Activated naive CD8-positive, alpha-beta T cell treated with anti-CD3 and anti-CD28 coated beads, Interleukin-2, amount 50 U/mL, for 24 hours (primary cell): ENCODE measurements around the gene AGPAT4.

ENCODE experiments used
- ATAC-seq: fragments of 150-1000 bp; cut with Tn5 transposase; one replicate; pipeline ENCODE4 v1.10.0; 2021
- DNase-seq: peaks from one replicate; pipeline ENCODE4 v3.0.0; 2021
- H3K27ac Mint-ChIP-seq: one replicate; pipeline ENCODE4 v1.8.0; 2021; ENCODE audit warnings: mild to moderate bottlenecking, mixed read lengths
- H3K27me3 Mint-ChIP-seq: one replicate; pipeline ENCODE4 v1.8.0; 2021; ENCODE audit warnings: mixed read lengths
- H3K36me3 Mint-ChIP-seq: one replicate; pipeline ENCODE4 v1.8.0; 2021; ENCODE audit warnings: low read depth, mixed read lengths
- H3K4me1 Mint-ChIP-seq: one replicate; pipeline ENCODE4 v1.8.0; 2021; ENCODE audit warnings: mixed read lengths
- H3K4me3 Mint-ChIP-seq: one replicate; pipeline ENCODE4 v1.8.0; 2021; ENCODE audit warnings: mild to moderate bottlenecking, moderate library complexity, mixed read lengths
- H3K9me3 Mint-ChIP-seq: one replicate; pipeline ENCODE4 v1.8.0; 2021; ENCODE audit warnings: mixed read lengths

The AGPAT4 gene

GRCh38 chr6:161254464-161255253, 19.2 kb downstream of the AGPAT4 start:
- H3K27ac Mint-ChIP-seq: no peak overlapping the region
- H3K4me3 Mint-ChIP-seq: no peak overlapping the region
- H3K4me1 Mint-ChIP-seq: no peaks in the 10 kb centered on the region
- H3K9me3 Mint-ChIP-seq: no peaks in the 10 kb centered on the region
- no peaks in the 10 kb centered on the region for H3K27me3 Mint-ChIP-seq
- ATAC-seq (no peak), DNase-seq (no peak)
- H3K36me3 Mint-ChIP-seq: peaks cover 2% of the 10 kb centered on the region

- H3K4me3 Mint-ChIP-seq: no peak overlapping the region
Observed at GRCh38 chr6:161254126-161254463, 19.8 kb downstream of the AGPAT4 start.

GRCh38 chr6:161251345-161251744, 22.5 kb downstream of the AGPAT4 start:
- peaks cover 2% of the 10 kb centered on the region for H3K36me3 Mint-ChIP-seq
- ATAC-seq: no peak
- H3K4me1 Mint-ChIP-seq: no peaks in the 10 kb centered on the region
- no peaks in the 10 kb centered on the region for H3K27me3 Mint-ChIP-seq
- H3K4me3 Mint-ChIP-seq: no peak overlapping the region
- DNase-seq: no peak
- no peak overlapping the region for H3K27ac Mint-ChIP-seq
- no peaks in the 10 kb centered on the region for H3K9me3 Mint-ChIP-seq

More at GRCh38 chr6:161254126-161254463, 19.8 kb downstream of the AGPAT4 start:
- H3K9me3 Mint-ChIP-seq: no peaks in the 10 kb centered on the region
- H3K4me1 Mint-ChIP-seq: no peaks in the 10 kb centered on the region
- H3K27me3 Mint-ChIP-seq: no peaks in the 10 kb centered on the region
- no peak for ATAC-seq
- H3K36me3 Mint-ChIP-seq: peaks cover 2% of the 10 kb centered on the region
- DNase-seq: no peak
- no peak overlapping the region for H3K27ac Mint-ChIP-seq

GRCh38 chr6:161249327-161249726, 24.5 kb downstream of the AGPAT4 start:
- Mint-ChIP-seq H3K4me3 (no peak overlapping the region), H3K27ac (no peak overlapping the region), H3K36me3 (no peaks in the 10 kb centered on the region), H3K9me3 (no peaks in the 10 kb centered on the region), H3K4me1 (no peaks in the 10 kb centered on the region), H3K27me3 (no peaks in the 10 kb centered on the region)
- no peak for ATAC-seq
- DNase-seq: no peak

GRCh38 chr6:161246725-161247124, 27.1 kb downstream of the AGPAT4 start:
- no peak for DNase-seq
- no peak for ATAC-seq
- peaks cover 10% of the 10 kb centered on the region for H3K4me1 Mint-ChIP-seq
- H3K36me3 Mint-ChIP-seq: no peaks in the 10 kb centered on the region
- H3K9me3 Mint-ChIP-seq: no peaks in the 10 kb centered on the region
- no peaks in the 10 kb centered on the region for H3K27me3 Mint-ChIP-seq
- no peak overlapping the region for H3K27ac Mint-ChIP-seq
- no peak overlapping the region for H3K4me3 Mint-ChIP-seq

GRCh38 chr6:161245363-161245762, 28.5 kb downstream of the AGPAT4 start:
- peaks cover 10% of the 10 kb centered on the region for H3K4me1 Mint-ChIP-seq
- no peaks in the 10 kb centered on the region for H3K9me3 Mint-ChIP-seq
- no peak overlapping the region for H3K27ac Mint-ChIP-seq
- no peaks in the 10 kb centered on the region for H3K36me3 Mint-ChIP-seq
- no peak overlapping the region for H3K4me3 Mint-ChIP-seq
- H3K27me3 Mint-ChIP-seq: no peaks in the 10 kb centered on the region
- DNase-seq: no peak
- ATAC-seq: no peak

GRCh38 chr6:161244725-161245124, 29.1 kb downstream of the AGPAT4 start:
- H3K4me1 Mint-ChIP-seq: peaks cover 10% of the 10 kb centered on the region
- H3K9me3 Mint-ChIP-seq: no peaks in the 10 kb centered on the region
- H3K4me3 Mint-ChIP-seq: no peak overlapping the region
- no peaks in the 10 kb centered on the region for H3K36me3 Mint-ChIP-seq
- ATAC-seq (no peak), DNase-seq (no peak)
- no peaks in the 10 kb centered on the region for H3K27me3 Mint-ChIP-seq
- no peak overlapping the region for H3K27ac Mint-ChIP-seq

GRCh38 chr6:161242779-161243693, 30.8 kb downstream of the AGPAT4 start:
- DNase-seq: peak; percentile 48
- no peak overlapping the region for H3K4me3 Mint-ChIP-seq
- no peak overlapping the region for H3K27ac Mint-ChIP-seq
- peak; percentile 82 for ATAC-seq
- H3K4me1 Mint-ChIP-seq: peaks cover 15% of the 10 kb centered on the region
- no peaks in the 10 kb centered on the region for H3K27me3 Mint-ChIP-seq
- no peaks in the 10 kb centered on the region for H3K9me3 Mint-ChIP-seq
- H3K36me3 Mint-ChIP-seq: peaks cover 7% of the 10 kb centered on the region

- Mint-ChIP-seq H3K36me3 (peaks cover 7% of the 10 kb centered on the region), H3K9me3 (no peaks in the 10 kb centered on the region), H3K27ac (no peak overlapping the region), H3K4me3 (no peak overlapping the region), H3K27me3 (no peaks in the 10 kb centered on the region), H3K4me1 (peaks cover 15% of the 10 kb centered on the region)
- DNase-seq (no peak), ATAC-seq (no peak)
Observed at GRCh38 chr6:161242113-161242512, 31.7 kb downstream of the AGPAT4 start.

- H3K27ac Mint-ChIP-seq: no peak overlapping the region
- no peaks in the 10 kb centered on the region for H3K9me3 Mint-ChIP-seq
- DNase-seq: no peak
- no peak for ATAC-seq
- peaks cover 20% of the 10 kb centered on the region for H3K4me1 Mint-ChIP-seq
- H3K36me3 Mint-ChIP-seq: peaks cover 7% of the 10 kb centered on the region
- H3K27me3 Mint-ChIP-seq: no peaks in the 10 kb centered on the region
- no peak overlapping the region for H3K4me3 Mint-ChIP-seq
Observed at GRCh38 chr6:161239001-161239400, 34.9 kb downstream of the AGPAT4 start.

GRCh38 chr6:161238500-161238899, 35.4 kb downstream of the AGPAT4 start:
- no peak overlapping the region for H3K27ac Mint-ChIP-seq
- ATAC-seq: no peak
- peaks cover 18% of the 10 kb centered on the region for H3K4me1 Mint-ChIP-seq

GRCh38 chr6:161238081-161238480, 35.8 kb downstream of the AGPAT4 start:
- ATAC-seq (no peak), DNase-seq (no peak)
- Mint-ChIP-seq H3K4me1 (peaks cover 14% of the 10 kb centered on the region), H3K27ac (no peak overlapping the region), H3K9me3 (no peaks in the 10 kb centered on the region), H3K36me3 (peaks cover 7% of the 10 kb centered on the region), H3K4me3 (no peak overlapping the region), H3K27me3 (no peaks in the 10 kb centered on the region)

More at GRCh38 chr6:161238500-161238899, 35.4 kb downstream of the AGPAT4 start:
- Mint-ChIP-seq H3K9me3 (no peaks in the 10 kb centered on the region), H3K27me3 (no peaks in the 10 kb centered on the region), H3K4me3 (no peak overlapping the region), H3K36me3 (peaks cover 7% of the 10 kb centered on the region)
- no peak for DNase-seq

- H3K36me3 Mint-ChIP-seq: peaks cover 7% of the 10 kb centered on the region
- ATAC-seq (no peak), DNase-seq (no peak)
- no peaks in the 10 kb centered on the region for H3K9me3 Mint-ChIP-seq
- no peaks in the 10 kb centered on the region for H3K27me3 Mint-ChIP-seq
- H3K4me1 Mint-ChIP-seq: peaks cover 12% of the 10 kb centered on the region
- H3K4me3 Mint-ChIP-seq: no peak overlapping the region
- H3K27ac Mint-ChIP-seq: no peak overlapping the region
Observed at GRCh38 chr6:161237176-161237575, 36.7 kb downstream of the AGPAT4 start.

- Mint-ChIP-seq H3K9me3 (no peaks in the 10 kb centered on the region), H3K36me3 (peaks cover 7% of the 10 kb centered on the region), H3K4me3 (no peak overlapping the region), H3K27ac (no peak overlapping the region), H3K27me3 (no peaks in the 10 kb centered on the region), H3K4me1 (peaks cover 11% of the 10 kb centered on the region)
- no peak for ATAC-seq
- no peak for DNase-seq
Observed at GRCh38 chr6:161235776-161236633, 37.9 kb downstream of the AGPAT4 start.
